Testis (tissue), 5 donors: ENCODE results near the gene FLAD1. TPM values are rescaled to one million over a fixed set of nuclear protein-coding genes. Genes with fewer than 3 reads are reported as not detected.

Experiments used
- DNase-seq: peaks from one replicate; pipeline ENCODE4 v3.0.0-alpha.2; 2019
- H3K27ac ChIP-seq, 2 donors: fragments of 200-600 bp; sonication (generic); one replicate each; pipeline ENCODE4 v1.5.1; 2019
- H3K27me3 ChIP-seq: fragments of 200-600 bp; sonication (generic); one replicate; pipeline ENCODE4 v1.5.1; 2019
- H3K36me3 ChIP-seq: fragments of 200-600 bp; sonication (generic); one replicate; pipeline ENCODE4 v1.5.1; 2017; ENCODE audit warnings: low read depth; ENCODE audit errors: missing control alignments
- H3K4me1 ChIP-seq: fragments of 200-600 bp; sonication (generic); one replicate; pipeline ENCODE4 v1.5.1; 2019
- H3K4me3 ChIP-seq, 2 donors: fragments of 200-600 bp; sonication (generic); one replicate each; pipeline ENCODE4 v1.5.1; 2017 to 2019
- H3K9me3 ChIP-seq: fragments of 200-600 bp; sonication (generic); one replicate; pipeline ENCODE4 v1.5.1; 2017
- POLR2A ChIP-seq: fragments of 450-650 bp; IDR thresholded peaks from one replicate; pipeline ENCODE4 v1.6.1; 2017; ENCODE audit warnings: antibody characterized with exemption, mild to moderate bottlenecking, moderate library complexity
- WGBS, 2 donors: methylation state at CpG; one replicate each; pipeline ENCODE4 v1.1.5; 2018; 5-methylcytosine and 5-hydroxymethylcytosine counted together
- intact Hi-C: fragments of 100-400 bp; cut with DNase I; formaldehyde crosslinking; loops from one replicate; pipeline ENCODE4 v1.15.1; 2023; ENCODE audit warnings: low total_unique reads
- long read RNA-seq, 2 donors: transcript quantifications; one replicate each; lab custom pipeline, GENCODE V29; 2026
- polyA plus RNA-seq: library from polyadenylated mRNA; stranded (reverse); fragments of 350-450 nt; fragmentation: Illumina TruSeq; extraction: RNeasy Lipid Tissue Mini Kit (QIAGEN cat#74804); gene quantifications from one replicate; pipeline ENCODE4 v1.2.3, GENCODE V29; 2014; ENCODE audit warnings: low read depth, low replicate concordance; ENCODE audit not compliant: insufficient read depth
- total RNA-seq, 2 donors: library from RNA; depleted of rRNA; stranded (reverse); fragments of >200 nt; gene quantifications; one replicate each; pipeline ENCODE4 v1.2.3, GENCODE V29; 2016
- TF ChIP-seq, protein P1 (sequence below), 3 experiments: fragments of 450-650 bp in 2 of 3; fragments of 200-600 bp in 1 of 3; sonication (generic) in 1 of 3; IDR thresholded peaks; one replicate each; pipeline ENCODE4 v1.5.1; 2016 to 2019; ENCODE audit warnings: antibody characterized with exemption in 3 of 3, mild to moderate bottlenecking in 2 of 3, moderate library complexity in 1 of 3

FLAD1 gene
- 10 to 100 TPM; 26.5 to 35.0 TPM for total RNA-seq
- 46.5 TPM for polyA plus RNA-seq
- long read RNA-seq, donor 1, partial matches to known transcripts: 0 of 3 reads
- long read RNA-seq, donor 1, other reads (novel, unspliced or antisense): 0 of 3 reads
- long read RNA-seq, donor 2, partial matches to known transcripts: 6 of 9 reads
- long read RNA-seq, donor 2, other reads (novel, unspliced or antisense): 0 of 9 reads

DNA sequence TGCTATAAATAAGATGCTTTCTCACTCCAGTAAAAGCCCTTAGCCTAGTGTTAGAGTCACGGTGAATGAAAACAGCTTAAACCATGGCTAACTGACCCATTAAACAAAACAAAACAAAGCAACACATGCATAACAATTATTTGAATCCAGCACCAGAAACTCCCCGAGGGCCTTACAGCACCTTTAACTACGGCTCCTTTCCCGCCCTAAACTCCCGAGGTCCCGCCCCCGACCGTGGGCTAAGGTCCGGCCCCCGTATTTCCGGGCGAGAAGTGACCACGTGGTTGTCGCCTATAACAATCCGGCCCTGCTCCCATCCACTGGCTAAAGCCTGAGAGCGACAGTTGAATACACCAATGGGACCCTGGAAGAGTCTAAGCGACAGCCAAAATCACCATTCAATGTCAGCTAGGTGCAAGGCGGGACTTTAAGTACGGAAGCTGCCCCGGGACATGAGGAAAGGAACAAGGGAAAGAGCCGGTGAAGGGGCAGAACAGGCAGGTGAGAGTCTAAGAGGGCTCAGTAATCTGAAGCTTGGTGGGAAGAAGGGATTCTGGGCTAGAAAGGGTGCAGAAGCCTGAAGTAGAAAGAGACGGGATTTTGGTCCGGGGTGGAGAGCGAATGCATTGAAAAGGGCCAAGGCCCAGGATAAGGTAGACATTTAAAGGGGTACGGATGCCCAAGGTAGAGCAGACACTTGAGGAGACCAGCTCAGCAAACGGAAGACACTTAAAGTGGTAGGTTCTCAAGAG, at the start of gene FLAD1:
FLAD1 (plus strand) TSS at position 448 of the 752 bp plus-strand sequence. CDS start 351 bp downstream, outside the sequence.
- Histone ChIP-seq H3K4me3 (peak within 1 kb of the TSS; percentile 46 to 77), H3K27ac (no peak within 1 kb of the TSS), H3K4me1 (peaks cover 9% of the 10 kb centered on the region), H3K36me3 (no peaks in the 10 kb centered on the region), H3K9me3 (no peaks in the 10 kb centered on the region), H3K27me3 (no peaks in the 10 kb centered on the region)
- intact Hi-C loops: no loop called here
- DNase-seq: peak; percentile 99
- WGBS, 2 donors: 0% methylated on average over 26 of the region's 26 CpGs
- TF ChIP-seq POLR2A: no peak
- TF ChIP-seq, protein P1, sequence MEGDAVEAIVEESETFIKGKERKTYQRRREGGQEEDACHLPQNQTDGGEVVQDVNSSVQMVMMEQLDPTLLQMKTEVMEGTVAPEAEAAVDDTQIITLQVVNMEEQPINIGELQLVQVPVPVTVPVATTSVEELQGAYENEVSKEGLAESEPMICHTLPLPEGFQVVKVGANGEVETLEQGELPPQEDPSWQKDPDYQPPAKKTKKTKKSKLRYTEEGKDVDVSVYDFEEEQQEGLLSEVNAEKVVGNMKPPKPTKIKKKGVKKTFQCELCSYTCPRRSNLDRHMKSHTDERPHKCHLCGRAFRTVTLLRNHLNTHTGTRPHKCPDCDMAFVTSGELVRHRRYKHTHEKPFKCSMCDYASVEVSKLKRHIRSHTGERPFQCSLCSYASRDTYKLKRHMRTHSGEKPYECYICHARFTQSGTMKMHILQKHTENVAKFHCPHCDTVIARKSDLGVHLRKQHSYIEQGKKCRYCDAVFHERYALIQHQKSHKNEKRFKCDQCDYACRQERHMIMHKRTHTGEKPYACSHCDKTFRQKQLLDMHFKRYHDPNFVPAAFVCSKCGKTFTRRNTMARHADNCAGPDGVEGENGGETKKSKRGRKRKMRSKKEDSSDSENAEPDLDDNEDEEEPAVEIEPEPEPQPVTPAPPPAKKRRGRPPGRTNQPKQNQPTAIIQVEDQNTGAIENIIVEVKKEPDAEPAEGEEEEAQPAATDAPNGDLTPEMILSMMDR (IDR thresholded peaks at IDR 0.05): peak in 2 of 3 experiments; percentile 21 to 37

DNA sequence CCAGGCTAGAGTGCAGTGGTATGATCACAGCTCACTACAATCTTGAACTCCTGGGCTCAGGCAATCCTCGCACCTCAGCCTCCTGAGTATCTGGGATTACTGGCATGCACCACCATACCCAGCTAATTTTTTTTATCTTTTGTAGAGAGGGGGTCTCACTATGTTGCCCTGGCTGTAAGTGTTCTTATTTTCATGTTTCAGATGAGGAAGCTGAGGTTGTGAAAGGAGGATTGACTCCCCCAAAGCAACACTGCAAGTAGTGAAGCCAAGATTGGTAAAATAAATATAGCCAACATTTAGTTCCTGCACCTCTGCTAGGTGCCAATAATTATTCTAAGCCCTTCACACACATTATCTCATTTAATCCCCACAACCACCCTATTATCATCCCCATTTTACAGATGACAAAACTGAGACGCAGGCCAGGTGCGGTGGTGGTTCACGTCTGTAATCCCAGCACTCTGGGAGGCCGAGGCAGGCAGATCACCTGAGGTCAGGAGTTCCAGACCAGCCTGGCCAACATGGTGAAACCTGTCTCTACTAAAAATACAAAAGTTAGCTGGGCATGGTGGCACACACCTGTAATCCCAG, 48.7 kb upstream of the FLAD1 start:
- peaks cover 17% of the 10 kb centered on the region for H3K4me1 ChIP-seq
- no peaks in the 10 kb centered on the region for H3K36me3 ChIP-seq
- 92 to 98% methylated on average over 5 of the region's 5 CpGs for WGBS, 2 donors
- no peak for DNase-seq
- no peak for TF ChIP-seq POLR2A
- TF ChIP-seq, protein P1 (IDR thresholded peaks at IDR 0.05): no peak
- H3K27ac ChIP-seq: no peak overlapping the region
- H3K9me3 ChIP-seq: no peaks in the 10 kb centered on the region
- intact Hi-C loops: no loop called here
- no peaks in the 10 kb centered on the region for H3K27me3 ChIP-seq
- H3K4me3 ChIP-seq: no peak overlapping the region

DNA sequence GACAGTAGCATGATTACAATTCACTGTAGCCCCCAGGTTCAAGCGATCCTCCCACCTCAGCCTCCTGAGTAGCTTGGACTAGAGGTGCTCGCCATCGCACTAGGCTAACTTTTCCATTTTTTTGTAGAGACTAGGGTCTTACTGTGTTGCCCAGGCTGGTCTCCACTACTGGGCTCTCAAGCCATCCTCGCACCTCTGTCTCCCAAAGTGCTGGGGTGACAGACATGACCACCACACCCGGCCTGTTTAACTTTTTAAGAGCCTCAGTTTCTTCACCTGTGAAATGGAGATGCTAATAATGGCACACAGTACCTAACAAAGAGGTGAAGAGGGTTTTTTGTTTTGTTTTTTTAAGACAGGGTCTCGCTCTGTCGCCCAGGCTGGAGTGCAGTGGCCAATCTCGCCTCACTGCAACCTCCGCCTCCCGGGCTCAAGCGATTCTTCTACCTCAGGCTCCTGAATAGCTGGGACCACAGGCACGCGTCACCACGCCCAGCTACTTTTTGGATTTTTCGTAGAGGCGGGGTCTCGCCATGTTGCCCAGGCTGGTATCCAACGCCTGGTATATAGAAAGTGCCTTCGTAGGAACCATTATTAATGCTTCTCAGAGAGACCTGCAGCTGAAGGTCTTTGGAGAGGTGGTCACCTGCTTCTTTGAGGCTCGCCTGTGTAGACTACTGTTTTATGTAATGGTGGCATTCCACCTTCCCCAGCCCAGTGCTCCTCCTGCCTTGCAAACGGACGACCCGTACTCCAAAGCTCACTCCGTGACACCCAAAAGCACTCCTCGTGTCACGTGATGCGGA, 47.2 kb upstream of the FLAD1 start:
- TF ChIP-seq POLR2A: no peak
- TF ChIP-seq, protein P1 (IDR thresholded peaks at IDR 0.05): no peak
- Histone ChIP-seq H3K27me3 (no peaks in the 10 kb centered on the region), H3K4me1 (peaks cover 27% of the 10 kb centered on the region), H3K9me3 (no peaks in the 10 kb centered on the region), H3K27ac (peak overlapping the region; percentile 98 to 99), H3K36me3 (no peaks in the 10 kb centered on the region), H3K4me3 (peak overlapping the region; percentile 74 to 86)
- WGBS, 2 donors: 23 to 36% methylated on average over 24 to 27 of the region's 27 CpGs
- intact Hi-C loops: no loop called here
- no peak for DNase-seq

DNA sequence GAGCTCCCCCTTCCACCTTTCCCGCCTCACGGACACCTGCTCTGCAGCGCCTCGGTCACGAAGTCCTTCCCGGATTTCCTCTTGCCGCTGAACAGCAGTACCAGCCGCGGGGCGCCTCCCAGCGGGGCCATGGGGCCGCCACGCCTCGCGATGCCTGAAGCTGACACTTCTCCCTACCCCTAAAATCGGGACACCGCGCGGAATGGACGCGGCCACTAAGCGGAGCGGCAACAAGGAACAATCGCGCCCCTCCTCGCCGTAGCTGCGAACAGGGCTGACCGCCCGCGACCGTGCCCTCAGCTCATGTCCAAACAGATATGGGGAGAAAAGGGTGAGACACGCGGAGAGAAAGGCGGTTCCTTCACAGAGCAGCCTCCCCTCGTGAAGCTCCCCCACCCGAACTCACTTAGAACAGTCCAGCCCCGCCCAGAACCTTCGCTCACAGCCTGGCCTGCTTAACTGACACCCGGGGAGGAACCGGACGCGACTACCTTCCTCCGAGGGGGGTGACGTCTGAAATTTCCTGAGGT, 46.5 kb upstream of the FLAD1 start, which contains the start of gene PMVK:
PMVK (minus strand) TSS at position 165 of the 530 bp plus-strand sequence; CDS start at position 131, 34 bp downstream.
- peak within 1 kb of the TSS; percentile 98 to 99 for H3K27ac ChIP-seq
- H3K27me3 ChIP-seq: no peaks in the 10 kb centered on the region
- TF ChIP-seq POLR2A: no peak
- TF ChIP-seq, protein P1 (IDR thresholded peaks at IDR 0.05): peak in 2 of 3 experiments; percentile 20 to 56
- H3K4me1 ChIP-seq: peaks cover 32% of the 10 kb centered on the region
- H3K36me3 ChIP-seq: no peaks in the 10 kb centered on the region
- peak; percentile 98 for DNase-seq
- intact Hi-C loops: no loop called here
- H3K4me3 ChIP-seq: peak within 1 kb of the TSS; percentile 74 to 86
- WGBS, 2 donors: 0% methylated on average over 23 to 45 of the region's 45 CpGs
- H3K9me3 ChIP-seq: no peaks in the 10 kb centered on the region
